Stimulated activated CD4-positive, alpha-beta T cell treated with anti-CD3 and anti-CD28 coated beads, Interleukin-15, amount 100 ng/mL, for 48 hours (primary cell): ENCODE measurements around the gene FAM149A.

Source experiments
- DNase-seq, 2 donors: peaks; one replicate each; pipeline ENCODE4 v3.0.0-alpha.2; 2020; ENCODE audit warnings: low read depth in 2 of 2

Gene FAM149A

DNA sequence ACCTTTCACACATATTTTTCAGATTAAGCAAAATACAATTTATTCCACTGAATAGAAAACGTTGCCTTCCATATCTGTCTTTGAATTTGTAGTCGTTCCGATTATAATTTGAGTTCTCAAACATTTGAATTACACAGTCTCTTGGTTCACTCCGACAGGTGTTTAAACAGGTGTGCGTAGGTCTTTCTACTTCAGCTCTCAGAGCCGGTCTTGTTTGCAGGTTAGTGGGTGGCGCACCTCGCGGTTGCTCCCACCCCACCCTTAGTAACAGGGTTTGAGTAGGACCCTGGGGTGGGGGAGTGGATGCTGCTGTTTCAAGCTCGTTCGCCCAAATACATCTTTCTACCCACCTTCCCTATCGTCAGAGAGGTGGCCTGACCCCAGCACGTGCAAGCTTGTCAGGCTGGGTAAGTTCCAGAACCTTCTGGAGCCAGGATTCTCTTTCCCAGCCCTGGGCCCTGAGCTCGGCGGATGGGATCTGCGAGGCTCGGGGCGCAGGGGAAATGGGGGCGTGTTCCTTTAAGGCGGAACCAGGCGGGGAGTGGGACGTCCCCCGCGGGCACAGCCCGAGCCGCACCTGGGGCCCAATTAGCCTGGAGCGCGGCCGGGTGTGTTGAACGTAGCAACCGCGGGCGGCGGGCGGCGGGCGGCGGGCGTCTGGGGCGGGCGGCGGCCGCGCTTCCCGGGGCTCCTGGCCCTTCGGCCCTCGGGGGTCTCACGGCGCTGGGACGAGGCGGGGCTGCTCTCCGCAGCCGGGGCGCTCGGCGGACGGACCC lies at the start of gene FAM149A:
Gene FAM149A (plus strand): TSS at position 591 of the 776 bp plus-strand sequence.
- peak in 1 of 2 donors; percentile 6 for DNase-seq

DNA sequence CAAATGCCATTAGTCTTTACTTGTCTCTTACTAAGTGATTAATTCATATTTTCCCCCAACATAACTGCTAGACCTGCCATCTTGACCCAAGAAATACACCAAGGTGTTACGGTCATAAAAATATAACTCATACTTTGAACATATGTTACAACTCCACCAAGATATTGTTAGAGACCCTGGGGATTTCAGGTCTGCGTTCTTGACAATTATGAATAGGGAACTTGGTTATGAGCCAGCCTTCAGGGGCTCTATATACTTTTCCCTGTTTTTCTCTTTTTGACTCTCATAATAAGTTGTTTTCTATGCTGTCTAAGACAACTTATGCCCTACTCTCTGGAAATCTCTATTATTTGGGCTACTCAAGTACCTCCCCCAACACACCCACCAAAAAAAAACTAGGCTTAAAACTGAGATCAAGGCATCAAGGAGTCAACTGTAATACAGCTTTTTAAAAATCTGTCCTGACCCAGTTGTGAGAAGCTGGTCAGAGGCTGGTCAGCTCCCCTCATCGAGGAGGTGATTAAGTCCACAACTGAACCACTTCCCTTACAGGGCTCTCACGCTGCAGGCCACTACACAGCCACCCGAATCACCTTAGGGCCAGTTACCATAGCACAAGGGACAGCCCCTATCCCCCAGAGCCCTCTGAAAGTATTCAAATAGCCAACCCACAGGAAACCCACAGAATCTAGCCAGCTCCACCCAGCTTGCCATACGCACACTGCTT lies 46.1 kb upstream of the FAM149A start:
- DNase-seq: no peak

DNA sequence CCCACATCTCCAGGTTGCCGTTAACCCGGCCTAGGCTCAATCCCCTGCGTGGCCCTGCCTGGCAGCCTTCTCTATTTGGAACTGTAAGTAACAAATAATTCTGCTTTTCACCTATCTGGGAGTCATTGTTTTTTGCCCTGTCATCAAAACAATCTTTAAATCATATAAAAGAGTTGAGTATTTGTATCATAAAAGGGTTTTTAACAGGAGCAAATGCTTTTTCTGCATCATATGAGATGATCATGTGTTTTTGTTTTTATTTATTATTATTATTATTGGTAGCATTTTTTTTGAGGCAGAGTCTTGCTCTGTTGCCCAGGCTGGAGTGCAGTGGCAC lies 45.6 kb upstream of the FAM149A start:
- no peak for DNase-seq

DNA sequence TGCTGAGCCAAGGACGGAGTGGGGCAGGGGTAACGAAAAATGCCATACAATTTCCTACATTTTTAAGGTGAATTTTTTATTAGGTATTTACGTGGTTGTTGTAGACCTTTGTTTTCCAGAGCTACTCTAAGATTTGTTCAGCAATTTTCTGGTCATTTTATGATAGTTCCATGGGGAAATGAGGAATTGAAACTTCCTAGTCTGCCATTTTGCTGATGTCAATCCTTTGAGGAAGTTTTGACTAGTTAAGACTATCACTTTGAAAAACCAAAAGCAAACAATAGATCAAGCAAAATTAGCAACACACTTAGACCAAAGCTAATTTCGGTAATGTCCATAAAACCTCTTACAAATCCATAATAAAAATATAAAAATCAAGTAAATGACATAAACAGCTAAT lies 42.6 kb upstream of the FAM149A start:
- no peak for DNase-seq

DNA sequence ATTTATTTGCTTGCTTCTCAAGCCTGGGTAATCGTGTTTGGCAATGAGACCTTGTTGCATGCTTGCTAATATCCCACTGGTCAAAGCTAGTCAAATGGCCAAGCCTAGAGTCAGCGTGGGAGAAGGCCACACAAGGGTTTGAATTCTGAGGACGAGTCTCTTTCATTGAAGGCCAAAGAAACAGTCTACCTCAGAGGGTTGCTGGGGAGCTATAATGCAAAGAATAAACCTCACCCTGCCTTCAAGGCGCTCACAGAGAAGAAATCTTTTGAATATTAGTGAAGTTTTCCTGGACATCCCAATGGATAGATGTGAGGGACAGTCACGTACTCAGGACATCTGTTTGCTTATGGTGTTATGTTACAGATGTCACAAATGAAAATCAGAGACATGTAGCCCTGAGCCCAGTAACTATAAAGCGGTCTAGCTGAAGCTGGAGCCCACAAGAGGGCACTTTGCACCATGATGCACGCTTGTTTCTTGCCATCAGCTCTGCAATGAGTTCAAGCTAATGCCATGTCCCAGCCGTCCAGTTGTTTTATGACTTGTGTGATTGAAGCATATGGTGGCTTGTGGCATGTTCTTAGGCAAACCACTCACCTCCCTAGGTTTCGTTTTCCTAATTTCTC lies 36.6 kb upstream of the FAM149A start:
- peak in 1 of 2 donors; percentile 6 for DNase-seq

DNA sequence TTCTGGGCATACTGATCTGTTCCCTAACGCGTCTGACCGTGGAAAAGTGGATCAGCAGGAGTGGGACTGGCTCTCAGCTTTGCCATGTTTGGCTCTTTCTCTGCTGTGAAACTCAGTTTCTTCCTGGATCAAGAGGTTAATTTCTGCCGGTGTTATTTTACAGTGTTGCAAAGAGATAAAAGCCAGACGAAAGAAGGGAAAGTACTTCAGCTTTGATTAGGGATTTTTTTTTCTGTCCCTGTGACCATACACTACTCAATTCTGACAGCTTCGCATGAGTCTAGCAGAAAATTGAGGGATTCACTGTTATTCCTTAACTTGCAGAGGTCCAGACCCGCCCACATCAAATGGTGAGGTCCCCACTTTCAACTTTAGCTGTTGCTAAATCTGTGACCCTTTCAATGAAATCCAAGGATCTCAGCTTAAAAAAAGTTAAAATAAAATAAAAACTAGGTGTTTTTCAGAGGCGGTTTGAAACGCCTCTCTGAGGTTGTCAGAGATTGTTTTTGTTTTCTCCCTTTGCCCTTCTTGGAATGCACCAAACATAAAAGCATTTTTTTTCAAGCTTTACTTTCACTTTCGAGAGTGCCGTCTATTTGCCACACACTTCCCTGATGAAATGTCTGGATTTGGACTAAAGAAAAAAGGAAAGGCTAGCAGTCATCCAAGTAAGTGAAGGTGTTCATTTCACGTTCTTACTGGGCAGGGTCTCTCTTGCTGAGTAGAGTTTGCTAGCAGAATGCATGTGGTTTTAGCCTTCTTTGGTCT lies 35.7 kb upstream of the FAM149A start, which contains the start of gene TLR3:
Gene TLR3 (plus strand): TSS at position 576 of the 768 bp plus-strand sequence. CDS start 7,464 bp downstream, outside the sequence.
- no peak for DNase-seq

DNA sequence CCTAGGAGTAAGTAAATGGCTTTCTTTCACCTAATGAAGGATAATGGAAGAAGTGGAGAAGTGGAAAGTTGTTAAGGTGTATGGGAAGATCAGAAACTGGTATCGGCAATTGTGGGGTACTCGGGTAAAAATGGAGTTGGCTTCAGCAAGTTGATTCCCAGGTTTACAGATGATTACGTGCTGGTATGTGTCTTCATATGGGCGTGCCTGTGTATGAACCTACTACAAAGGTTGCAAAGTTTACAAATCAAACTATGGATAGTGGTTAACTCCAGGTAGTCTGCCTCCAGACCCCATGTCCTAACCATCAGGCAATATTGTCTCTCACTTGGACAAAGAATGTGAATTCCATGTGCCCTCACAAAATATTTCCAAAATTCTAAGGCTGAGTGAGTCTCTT lies 34.8 kb upstream of the FAM149A start:
- no peak for DNase-seq

DNA sequence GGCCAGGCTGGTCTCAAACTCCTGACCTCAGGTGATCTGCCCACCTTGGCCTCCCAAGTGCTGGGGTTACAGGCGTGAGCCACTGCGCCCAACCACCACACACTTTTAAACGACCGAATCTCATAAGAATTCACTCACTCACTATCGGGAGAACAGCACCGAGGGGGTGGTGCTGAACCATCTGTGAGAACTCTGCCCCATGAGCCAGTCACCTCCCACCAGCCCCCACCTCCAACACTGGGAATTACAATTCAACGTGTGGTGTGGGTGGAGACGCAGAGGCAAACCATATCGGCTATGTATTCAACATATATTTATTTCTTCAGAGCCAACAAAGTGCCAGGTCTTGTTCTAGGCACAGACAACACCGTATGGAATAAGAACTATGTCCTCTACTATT lies 32.0 kb upstream of the FAM149A start:
- no peak for DNase-seq

DNA sequence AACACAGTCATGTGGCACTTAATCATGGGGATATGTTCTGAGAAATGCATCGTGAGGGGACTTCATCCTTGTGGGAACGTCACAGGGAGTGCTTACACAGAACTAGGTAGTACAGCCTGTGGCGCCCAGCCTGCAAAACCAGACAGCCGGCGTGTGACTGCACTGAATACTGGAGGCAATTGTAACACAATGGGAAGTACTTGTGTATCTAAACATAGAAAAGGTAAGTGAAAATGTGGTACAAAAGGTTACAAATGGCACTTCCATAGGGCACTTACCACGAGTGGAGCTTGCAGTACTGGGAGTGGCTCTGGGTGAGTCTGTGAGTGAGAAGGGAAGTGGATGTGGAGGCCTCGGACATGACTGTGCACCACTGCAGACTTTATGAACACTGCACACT lies 30.3 kb upstream of the FAM149A start:
- no peak for DNase-seq

DNA sequence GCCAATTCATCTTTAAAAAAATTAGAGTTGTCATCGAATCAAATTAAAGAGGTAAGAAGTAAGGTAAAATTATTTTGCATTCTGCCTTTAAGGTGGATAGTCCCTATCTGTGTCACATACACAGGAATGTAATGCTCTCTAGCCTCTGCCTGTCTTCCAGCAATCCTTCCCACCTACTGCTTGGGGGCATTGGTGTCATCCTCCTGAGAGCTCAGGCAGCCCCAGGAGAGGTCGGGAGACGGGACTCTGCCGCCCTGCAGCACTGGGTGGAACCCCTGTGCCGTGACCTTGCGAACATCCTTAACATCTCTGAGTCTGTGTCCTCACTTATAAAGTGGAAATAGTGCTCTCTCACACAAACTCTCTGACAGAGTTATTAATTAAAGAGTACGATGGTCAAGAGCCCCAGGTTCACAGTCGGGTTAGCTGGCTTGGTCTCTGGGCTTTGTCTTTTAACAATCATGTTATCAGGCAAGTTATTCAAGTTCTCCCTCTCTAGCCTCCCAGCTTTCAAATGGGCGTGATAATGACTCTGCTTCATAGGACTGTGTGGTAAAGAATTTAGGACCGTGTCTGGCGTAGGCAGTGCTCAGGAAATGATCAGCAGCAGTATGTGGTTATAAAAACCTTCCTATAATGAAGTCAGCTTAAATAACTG lies 25.4 kb upstream of the FAM149A start:
- DNase-seq: no peak

DNA sequence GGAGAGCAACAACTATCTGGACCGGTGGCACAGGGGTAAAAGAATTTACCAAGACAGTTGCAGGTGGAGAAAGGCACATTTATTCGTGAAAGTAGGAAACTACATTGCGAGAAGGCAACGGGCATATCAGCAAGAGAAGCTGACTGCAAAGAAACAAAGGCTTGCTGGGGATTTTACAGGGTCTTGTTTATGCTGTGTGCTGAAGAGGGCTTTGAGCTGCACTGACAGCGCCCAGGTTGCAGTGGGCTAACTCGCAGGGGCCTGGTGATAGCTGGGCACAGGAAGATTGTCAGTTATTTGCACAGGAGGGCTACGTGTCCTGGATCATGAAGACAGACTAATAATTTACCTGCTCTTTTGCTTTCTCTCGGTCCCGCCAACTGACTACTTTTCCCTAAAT lies 24.8 kb upstream of the FAM149A start:
- no peak for DNase-seq

DNA sequence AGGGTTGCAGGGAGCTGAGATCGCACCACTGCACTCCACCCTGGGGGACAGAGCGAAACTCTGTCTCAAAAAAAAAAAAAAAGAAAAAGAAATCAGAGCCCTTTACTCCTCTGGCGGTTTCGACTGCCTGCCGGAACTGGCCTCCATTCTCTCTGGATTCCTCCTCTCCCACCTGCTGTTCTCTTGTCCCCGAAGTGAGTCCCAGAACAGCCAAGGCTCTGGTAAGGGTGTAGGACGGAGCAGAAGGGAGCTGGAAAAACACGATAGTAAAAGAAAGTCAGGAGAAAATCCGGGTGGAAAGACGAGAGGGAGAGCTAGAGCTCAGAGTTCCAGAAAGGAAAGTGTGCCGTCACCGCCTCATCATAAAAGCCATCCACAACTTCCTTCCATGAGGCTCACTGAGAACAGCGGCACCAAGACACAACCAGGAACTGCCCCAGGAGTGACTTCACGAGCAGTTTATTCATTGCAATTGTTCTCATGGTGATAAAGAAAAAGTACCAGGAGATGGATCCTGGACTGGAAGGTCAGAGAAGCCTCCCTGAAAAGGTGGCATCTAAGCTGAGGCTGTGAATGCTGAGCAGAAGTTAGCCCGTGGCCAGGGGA lies 23.2 kb upstream of the FAM149A start:
- no peak for DNase-seq

DNA sequence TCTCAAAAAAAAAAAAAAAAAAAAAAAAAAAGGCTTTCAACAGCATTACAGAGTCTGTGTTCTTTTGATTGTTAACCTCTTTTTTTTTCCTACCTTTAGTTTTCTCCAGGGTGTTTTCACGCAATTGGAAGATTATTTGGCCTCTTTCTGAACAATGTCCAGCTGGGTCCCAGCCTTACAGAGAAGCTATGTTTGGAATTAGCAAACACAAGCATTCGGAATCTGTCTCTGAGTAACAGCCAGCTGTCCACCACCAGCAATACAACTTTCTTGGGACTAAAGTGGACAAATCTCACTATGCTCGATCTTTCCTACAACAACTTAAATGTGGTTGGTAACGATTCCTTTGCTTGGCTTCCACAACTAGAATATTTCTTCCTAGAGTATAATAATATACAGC lies 22.3 kb upstream of the FAM149A start:
- no peak for DNase-seq

DNA sequence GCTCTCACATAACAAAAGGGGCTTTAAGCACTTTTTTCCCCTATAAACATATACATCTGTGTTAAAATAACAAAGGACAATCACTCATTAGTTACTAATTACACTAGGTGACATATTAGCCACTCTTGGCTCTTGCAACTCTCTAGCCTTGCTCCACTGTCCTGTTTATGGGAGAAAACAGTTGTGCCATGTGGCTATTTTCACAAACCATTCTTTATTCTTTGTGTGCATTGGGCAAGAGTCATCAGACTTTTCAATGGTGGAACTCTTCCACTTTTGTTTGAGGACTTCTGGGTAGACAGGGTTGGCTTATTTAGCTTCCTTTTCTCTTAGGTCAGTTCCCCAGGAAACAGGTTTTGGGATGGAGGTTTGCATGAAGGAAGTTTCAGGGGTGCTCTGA lies 16.0 kb upstream of the FAM149A start:
- DNase-seq: no peak

DNA sequence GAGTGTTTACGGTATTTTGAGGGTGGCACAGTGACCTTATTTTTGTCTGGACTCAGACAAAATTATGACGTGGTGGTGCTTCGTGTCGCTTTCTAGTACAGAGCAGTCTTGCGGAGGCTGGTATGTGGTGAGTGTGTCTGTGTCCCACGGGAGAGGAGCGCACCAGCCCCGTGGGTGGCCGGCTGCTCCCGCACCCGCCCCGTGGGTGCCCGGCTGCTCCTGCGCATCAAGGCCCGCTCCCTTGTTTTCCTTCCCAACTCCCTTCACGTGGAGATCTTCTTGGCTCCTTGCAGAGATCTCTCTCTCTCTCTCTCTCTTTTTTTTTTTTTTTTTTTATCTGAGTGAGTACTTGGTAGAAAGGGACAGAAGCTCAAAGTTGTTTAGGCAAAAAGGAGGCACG lies 12.2 kb upstream of the FAM149A start:
- no peak for DNase-seq

DNA sequence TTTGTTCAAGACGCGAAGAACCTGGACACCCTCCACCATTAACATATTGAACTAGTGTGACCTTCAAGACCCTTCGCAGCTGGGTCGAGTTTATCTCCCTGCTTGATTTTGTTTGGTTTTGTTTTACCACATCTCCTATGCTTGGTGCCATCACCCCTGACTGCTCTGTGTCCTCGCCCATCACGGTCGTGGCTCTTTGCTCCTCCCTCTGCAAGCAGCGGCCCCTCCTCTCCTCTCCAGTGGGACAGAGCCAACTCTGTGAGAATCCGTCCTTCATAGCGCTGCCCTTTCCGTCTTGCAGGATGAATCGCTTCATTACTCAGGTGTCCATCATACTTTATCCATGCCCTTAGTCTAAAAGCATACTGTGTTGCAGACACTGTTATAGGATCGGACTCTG lies 9.1 kb upstream of the FAM149A start:
- no peak for DNase-seq

DNA sequence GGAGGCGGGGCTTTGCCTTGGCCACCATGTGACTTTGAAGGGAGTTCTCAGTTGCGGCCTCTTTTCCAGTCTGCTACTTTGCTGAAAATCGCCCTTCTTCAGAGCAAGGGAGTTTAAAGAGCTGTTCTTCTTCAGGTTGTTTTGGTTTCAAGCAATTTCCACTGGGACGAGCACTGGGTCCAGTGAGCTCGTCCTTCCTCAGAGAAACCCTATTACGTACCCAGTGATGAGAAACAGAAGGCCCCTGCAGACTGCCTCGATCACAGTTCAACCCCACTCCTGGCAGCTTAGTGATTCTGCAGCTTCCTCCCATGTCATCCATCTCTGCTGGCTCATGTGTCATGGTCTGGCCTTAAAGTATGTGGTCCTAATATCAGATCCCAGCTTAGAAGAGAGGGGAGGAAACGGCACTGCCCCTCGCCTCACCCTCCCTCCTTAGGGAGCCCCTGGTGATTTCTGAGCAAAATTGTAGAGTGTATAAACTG lies 7.8 kb upstream of the FAM149A start:
- no peak for DNase-seq

DNA sequence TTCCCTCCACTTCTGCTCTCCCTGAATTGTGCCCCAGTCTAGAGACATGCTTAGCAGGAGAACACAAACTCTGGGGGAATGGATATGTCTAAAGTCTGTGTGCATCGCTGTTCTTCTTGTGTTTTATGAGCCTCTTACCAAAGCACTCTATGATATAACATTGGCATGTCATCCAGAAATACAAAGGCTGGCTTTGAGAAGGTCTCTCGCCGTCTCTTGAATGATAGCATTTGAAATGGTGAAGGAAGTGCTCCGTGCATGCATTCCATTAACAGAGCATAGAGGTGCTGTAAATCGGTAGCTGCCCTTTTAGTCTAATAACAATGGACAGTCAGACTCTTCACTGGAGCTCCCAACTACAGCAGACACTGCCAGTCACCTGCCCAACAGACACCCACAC lies 7.1 kb upstream of the FAM149A start:
- no peak for DNase-seq

DNA sequence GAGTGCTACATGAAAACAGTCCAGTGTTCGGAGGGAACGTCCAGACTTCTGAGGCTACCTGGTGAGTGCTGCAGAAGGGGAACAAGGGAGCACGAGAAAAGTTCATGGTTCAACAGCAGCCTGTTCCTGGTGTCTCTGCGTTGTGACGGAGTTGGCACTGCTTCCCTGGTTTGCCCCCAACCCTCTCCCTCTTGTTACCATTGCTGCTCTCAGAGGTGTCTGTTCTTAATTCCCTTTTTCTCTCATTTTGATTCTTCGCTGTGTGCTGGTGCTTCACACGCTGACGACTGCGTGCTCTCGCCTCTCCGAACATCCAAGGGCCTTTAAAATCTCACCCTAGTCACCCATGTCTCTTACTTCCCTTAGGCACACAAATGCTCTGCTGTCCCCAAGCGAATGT lies 1.6 kb upstream of the FAM149A start:
- no peak for DNase-seq

DNA sequence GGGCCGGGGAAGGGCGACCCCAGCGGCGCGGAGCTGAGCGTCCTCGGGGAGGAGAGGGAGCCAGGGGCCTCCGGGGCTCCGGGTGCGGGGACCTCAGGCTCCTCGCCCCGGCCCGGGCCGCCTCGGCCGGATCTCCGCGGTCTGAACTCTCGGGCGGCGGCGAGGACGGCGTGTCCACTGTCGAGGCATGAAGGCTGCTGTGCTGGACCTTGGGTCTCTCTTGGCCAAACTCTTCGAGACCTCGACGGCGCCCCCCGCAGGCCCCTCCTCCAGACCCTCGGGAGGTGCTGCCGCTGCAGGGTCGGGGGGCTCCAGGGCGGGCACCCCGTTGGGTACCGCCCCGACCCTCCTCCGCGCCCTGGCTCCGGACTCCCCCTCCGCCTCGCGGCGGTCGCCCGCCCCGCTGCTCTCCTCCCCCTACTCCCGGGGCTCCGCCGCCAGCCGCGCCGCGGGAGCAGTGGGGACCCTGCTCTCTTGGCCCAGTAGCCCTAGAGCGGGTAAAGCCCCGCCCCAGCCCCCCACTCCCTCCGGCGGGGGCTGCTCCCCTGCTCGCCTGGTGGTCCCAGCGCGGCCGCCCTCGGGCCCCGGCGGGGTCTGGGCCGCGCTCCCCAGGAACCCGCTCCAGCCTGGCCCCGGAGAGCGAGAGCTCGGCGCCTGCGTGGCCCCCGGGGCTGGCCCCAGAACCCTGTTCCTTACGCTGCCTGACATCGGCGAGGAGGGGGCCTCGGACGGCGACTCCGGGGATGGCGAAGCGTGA lies 564 bp downstream of the FAM149A start:
- DNase-seq: no peak
